ENCODE results near the gene PPP1R37. TPM values are rescaled to one million over a fixed set of nuclear protein-coding genes. Genes with fewer than 3 reads are reported as not detected.

PPP1R37 gene
- total RNA-seq, 1 donor from 2014 or later = 19.2 TPM

- Histone ChIP-seq H3K36me3 (ENCODE audit: control insufficient read depth, insufficient read depth, low read length) (peaks cover 2% of the 10 kb centered on the region), H3K27me3 (ENCODE audit: control insufficient read depth, insufficient read depth, low read length) (no peaks in the 10 kb centered on the region), H3K4me3 (ENCODE audit: low read depth, low read length) (peak overlapping the region; percentile 98)
- FAIRE-seq (no peak), DNase-seq (ENCODE audit: low read depth) (no peak)
- no peak for TF ChIP-seq CTCF (IDR thresholded peaks at IDR 0.05; ENCODE audit: insufficient read depth, low read length, severe bottlenecking)
These were observed 86.3 kb downstream of the PPP1R37 start for GRCh38 chr19:45179072-45179891.

- TF ChIP-seq CTCF (IDR thresholded peaks at IDR 0.05; ENCODE audit: insufficient read depth, low read length, severe bottlenecking) = no peak
- DNase-seq (ENCODE audit: low read depth) (no peak), FAIRE-seq (no peak)
- Histone ChIP-seq H3K27me3 (ENCODE audit: control insufficient read depth, insufficient read depth, low read length) (no peaks in the 10 kb centered on the region), H3K4me3 (ENCODE audit: low read depth, low read length) (peak overlapping the region; percentile 98), H3K36me3 (ENCODE audit: control insufficient read depth, insufficient read depth, low read length) (peaks cover 2% of the 10 kb centered on the region)
These were observed 87.0 kb downstream of the PPP1R37 start for GRCh38 chr19:45179892-45180370.

- Histone ChIP-seq H3K36me3 (ENCODE audit: control insufficient read depth, insufficient read depth, low read length) (peaks cover 2% of the 10 kb centered on the region), H3K27me3 (ENCODE audit: control insufficient read depth, insufficient read depth, low read length) (no peaks in the 10 kb centered on the region), H3K4me3 (ENCODE audit: low read depth, low read length) (no peak overlapping the region)
- no peak for TF ChIP-seq CTCF (IDR thresholded peaks at IDR 0.05; ENCODE audit: insufficient read depth, low read length, severe bottlenecking)
- FAIRE-seq (no peak), DNase-seq (ENCODE audit: low read depth) (no peak)
These were observed 88.0 kb downstream of the PPP1R37 start for GRCh38 chr19:45180936-45181335.

- FAIRE-seq (no peak), DNase-seq (ENCODE audit: low read depth) (peak; percentile 39)
- Histone ChIP-seq H3K36me3 (ENCODE audit: control insufficient read depth, insufficient read depth, low read length) (peaks cover 2% of the 10 kb centered on the region), H3K4me3 (ENCODE audit: low read depth, low read length) (no peak overlapping the region), H3K27me3 (ENCODE audit: control insufficient read depth, insufficient read depth, low read length) (no peaks in the 10 kb centered on the region)
- TF ChIP-seq CTCF (IDR thresholded peaks at IDR 0.05; ENCODE audit: insufficient read depth, low read length, severe bottlenecking) = no peak
These were observed 89.8 kb downstream of the PPP1R37 start for GRCh38 chr19:45182758-45183157.

GRCh38 chr19:45184115-45184514 lies 91.1 kb downstream of the PPP1R37 start:
- no peak overlapping the region for H3K4me3 ChIP-seq (ENCODE audit: low read depth, low read length)
- peaks cover 2% of the 10 kb centered on the region for H3K36me3 ChIP-seq (ENCODE audit: control insufficient read depth, insufficient read depth, low read length)
- no peak for FAIRE-seq
- no peak for DNase-seq (ENCODE audit: low read depth)
- TF ChIP-seq CTCF (IDR thresholded peaks at IDR 0.05; ENCODE audit: insufficient read depth, low read length, severe bottlenecking) = no peak
- H3K27me3 ChIP-seq (ENCODE audit: control insufficient read depth, insufficient read depth, low read length) = no peaks in the 10 kb centered on the region
